Measurements from ENCODE around the gene TRDN.

DNA sequence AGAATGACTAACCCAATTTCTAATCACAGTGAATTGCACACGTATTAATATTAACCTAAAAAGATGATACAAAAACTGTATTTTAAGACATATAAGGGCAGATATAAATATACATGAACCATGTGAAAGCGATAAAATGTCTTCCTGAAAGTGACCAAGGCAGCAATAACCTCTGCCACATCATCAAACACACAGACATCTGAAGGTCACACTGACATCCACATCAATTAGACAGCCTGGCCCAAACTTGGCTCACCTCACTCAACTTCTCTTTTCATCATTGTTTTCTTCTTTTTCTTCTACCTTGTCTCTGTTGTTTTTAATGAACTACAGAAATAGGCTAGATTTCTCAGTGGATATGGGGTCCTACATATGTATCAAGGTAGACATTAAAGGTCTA, 128.5 kb downstream of the TRDN start:
- no peak for TF ChIP-seq POLR2A (IDR thresholded peaks at IDR 0.05)
- TF ChIP-seq, protein P1, sequence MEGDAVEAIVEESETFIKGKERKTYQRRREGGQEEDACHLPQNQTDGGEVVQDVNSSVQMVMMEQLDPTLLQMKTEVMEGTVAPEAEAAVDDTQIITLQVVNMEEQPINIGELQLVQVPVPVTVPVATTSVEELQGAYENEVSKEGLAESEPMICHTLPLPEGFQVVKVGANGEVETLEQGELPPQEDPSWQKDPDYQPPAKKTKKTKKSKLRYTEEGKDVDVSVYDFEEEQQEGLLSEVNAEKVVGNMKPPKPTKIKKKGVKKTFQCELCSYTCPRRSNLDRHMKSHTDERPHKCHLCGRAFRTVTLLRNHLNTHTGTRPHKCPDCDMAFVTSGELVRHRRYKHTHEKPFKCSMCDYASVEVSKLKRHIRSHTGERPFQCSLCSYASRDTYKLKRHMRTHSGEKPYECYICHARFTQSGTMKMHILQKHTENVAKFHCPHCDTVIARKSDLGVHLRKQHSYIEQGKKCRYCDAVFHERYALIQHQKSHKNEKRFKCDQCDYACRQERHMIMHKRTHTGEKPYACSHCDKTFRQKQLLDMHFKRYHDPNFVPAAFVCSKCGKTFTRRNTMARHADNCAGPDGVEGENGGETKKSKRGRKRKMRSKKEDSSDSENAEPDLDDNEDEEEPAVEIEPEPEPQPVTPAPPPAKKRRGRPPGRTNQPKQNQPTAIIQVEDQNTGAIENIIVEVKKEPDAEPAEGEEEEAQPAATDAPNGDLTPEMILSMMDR (IDR thresholded peaks at IDR 0.05): no peak

Data from esophagus squamous epithelium (tissue), 4 donors.